Measurements from ENCODE around the gene SBK1.
A peak's percentile ranks its signal among the peaks of the same experiment; 100 is the strongest.
"Not testable (repeated sequence)": the region's sequence is repeated elsewhere in the genome, so short reads cannot be mapped to it uniquely, and the experiment has no call there.

SBK1 gene

GRCh38 chr16:28310796-28311195, 18.5 kb downstream of the SBK1 start:
- no peak for DNase-seq

- DNase-seq, result no peak
These were observed 19.1 kb downstream of the SBK1 start for GRCh38 chr16:28311413-28311812.

- DNase-seq, result no peak
These were observed 19.6 kb downstream of the SBK1 start for GRCh38 chr16:28311913-28312312.

GRCh38 chr16:28312327-28312726, 20.0 kb downstream of the SBK1 start:
- no peak for DNase-seq

GRCh38 chr16:28313587-28313986, 21.3 kb downstream of the SBK1 start:
- DNase-seq, result no peak

- no peak for DNase-seq
These were observed 23.7 kb downstream of the SBK1 start for GRCh38 chr16:28316054-28316453.

- DNase-seq, result peak; percentile 19 to 77
These were observed 24.9 kb downstream of the SBK1 start for GRCh38 chr16:28317040-28317880.

GRCh38 chr16:28318042-28318744, 25.9 kb downstream of the SBK1 start:
- no peak for DNase-seq

GRCh38 chr16:28319476-28320022, 27.2 kb downstream of the SBK1 start:
- no peak for DNase-seq

GRCh38 chr16:28320023-28320561, 27.8 kb downstream of the SBK1 start:
- no peak for DNase-seq

- no peak for DNase-seq
These were observed 28.4 kb downstream of the SBK1 start for GRCh38 chr16:28320741-28321140.

GRCh38 chr16:28321700-28322411, 29.5 kb downstream of the SBK1 start:
- peak in 1 of 2 donors; percentile 51 for DNase-seq

- DNase-seq, result no peak
These were observed 32.0 kb downstream of the SBK1 start for GRCh38 chr16:28324235-28324886.

GRCh38 chr16:28324887-28325279, 32.6 kb downstream of the SBK1 start:
- DNase-seq, result no peak

- peak; percentile 44 to 71 for DNase-seq
These were observed 34.7 kb downstream of the SBK1 start for GRCh38 chr16:28326881-28327610.

- not testable (repeated sequence) for DNase-seq
These were observed 37.9 kb downstream of the SBK1 start for GRCh38 chr16:28330232-28330631.

GRCh38 chr16:28330981-28331380, 38.7 kb downstream of the SBK1 start:
- DNase-seq, result not testable (repeated sequence)

GRCh38 chr16:28332632-28333031, 40.3 kb downstream of the SBK1 start:
- DNase-seq, result not testable (repeated sequence)

GRCh38 chr16:28335678-28336077, 43.4 kb downstream of the SBK1 start:
- not testable (repeated sequence) for DNase-seq

- DNase-seq, result not testable (repeated sequence)
These were observed 44.8 kb downstream of the SBK1 start for GRCh38 chr16:28336940-28337710.

GRCh38 chr16:28338230-28338629, 45.9 kb downstream of the SBK1 start:
- DNase-seq, result not testable (repeated sequence)

Data from inflammatory macrophage treated with lipopolysaccharide for 1 hour (primary cell).